Neural cell (in vitro differentiated cells): ENCODE results near the gene CXCL17. TPM values are rescaled to one million over a fixed set of nuclear protein-coding genes. Genes with fewer than 3 reads are reported as not detected.

Experiments
- H2AFZ ChIP-seq: fragments of 200-600, 300-800 bp; sonication (generic), shearing (Covaris generic); 2 replicates; pipeline ENCODE4 v1.6.0; 2014; ENCODE audit warnings: low read depth, mild to moderate bottlenecking, antibody characterized with exemption, low read length, moderate library complexity
- H3F3A ChIP-seq: fragments of 200-600 bp; shearing (Covaris generic); 2 replicates; pipeline ENCODE4 v1.6.1; 2016; ENCODE audit warnings: mild to moderate bottlenecking, moderate library complexity, mixed read lengths, antibody characterized with exemption, low read length; ENCODE audit not compliant: insufficient read depth, poor library complexity, severe bottlenecking
- H3K27ac ChIP-seq: fragments of 200-600, 300-800 bp; sonication (generic), shearing (Covaris generic); 2 replicates; pipeline ENCODE4 v1.5.1; 2014; ENCODE audit warnings: mild to moderate bottlenecking, low read length, moderate library complexity
- H3K27me3 ChIP-seq: fragments of 300-800, 200-600 bp; sonication (generic), shearing (Covaris generic); 2 replicates; pipeline ENCODE4 v1.6.0; 2014; ENCODE audit warnings: mild to moderate bottlenecking, low read depth, low read length, moderate library complexity; ENCODE audit not compliant: insufficient read depth
- H3K36me3 ChIP-seq: fragments of 300-800, 200-600 bp; sonication (generic), shearing (Covaris generic); 2 replicates; pipeline ENCODE4 v1.5.1; 2014; ENCODE audit warnings: mild to moderate bottlenecking, antibody characterized with exemption, low read length, moderate library complexity; ENCODE audit not compliant: insufficient read depth
- H3K4me2 ChIP-seq: fragments of 300-800, 200-600 bp; sonication (generic), shearing (Covaris generic); 2 replicates; pipeline ENCODE4 v1.6.0; 2014; ENCODE audit warnings: mild to moderate bottlenecking, low read length
- H3K4me3 ChIP-seq: fragments of 300-800, 200-600 bp; sonication (generic), shearing (Covaris generic); 2 replicates; pipeline ENCODE4 v1.5.1; 2014; ENCODE audit warnings: mild to moderate bottlenecking, low read length, moderate library complexity
- H3K79me2 ChIP-seq: fragments of 200-600 bp; shearing (Covaris generic); replicated peaks from 2 replicates; pipeline ENCODE4 v1.6.0; 2014; ENCODE audit warnings: mild to moderate bottlenecking, low read length, moderate library complexity; ENCODE audit not compliant: insufficient read depth
- H3K9ac ChIP-seq: fragments of 300-800, 200-600 bp; sonication (generic), shearing (Covaris generic); 2 replicates; pipeline ENCODE4 v1.6.1; 2016; ENCODE audit warnings: mild to moderate bottlenecking, low read length, mixed read lengths
- H3K9me2 ChIP-seq: fragments of 200-600 bp; shearing (Covaris generic); 2 replicates; pipeline ENCODE4 v1.6.1; 2016; ENCODE audit warnings: mild to moderate bottlenecking, low read length, mixed read lengths; ENCODE audit not compliant: insufficient read depth
- H3K9me3 ChIP-seq: fragments of 200-600, 300-800 bp; sonication (generic), shearing (Covaris generic); 2 replicates; pipeline ENCODE4 v1.6.1; 2016; ENCODE audit warnings: mild to moderate bottlenecking, mixed run types, low read length, moderate library complexity, mixed read lengths
- H4K20me1 ChIP-seq: fragments of 200-600 bp; shearing (Covaris generic); 2 replicates; pipeline ENCODE4 v1.6.1; 2016; ENCODE audit warnings: mild to moderate bottlenecking, mixed run types; ENCODE audit not compliant: insufficient read depth
- EP300 ChIP-seq: fragments of 450-650 bp; conservative IDR thresholded peaks from 2 replicates; pipeline ENCODE4 v1.6.1; 2014; ENCODE audit warnings: antibody characterized with exemption, mild to moderate bottlenecking, moderate library complexity; ENCODE audit not compliant: poor library complexity, severe bottlenecking
- EZH2 ChIP-seq: fragments of 200-600, 300-800 bp; shearing (Covaris generic), sonication (generic); IDR thresholded peaks from 2 replicates; pipeline ENCODE4 v1.6.1; 2014; ENCODE audit warnings: antibody characterized with exemption, low read length, borderline replicate concordance, mild to moderate bottlenecking; ENCODE audit not compliant: insufficient read depth, poor library complexity, severe bottlenecking
- MXI1 ChIP-seq: fragments of 450-650 bp; conservative IDR thresholded peaks from 2 replicates; pipeline ENCODE4 v1.6.1; 2014; ENCODE audit warnings: antibody characterized with exemption, mild to moderate bottlenecking; ENCODE audit not compliant: poor library complexity, severe bottlenecking
- POLR2AphosphoS5 ChIP-seq: IDR thresholded peaks from 2 replicates; pipeline ENCODE4 v1.6.1; 2012
- RAD21 ChIP-seq: fragments of 450-650 bp; conservative IDR thresholded peaks from 2 replicates; pipeline ENCODE4 v1.6.1; 2014; ENCODE audit warnings: antibody characterized with exemption, mild to moderate bottlenecking, moderate library complexity
- SMC3 ChIP-seq: fragments of 450-650 bp; conservative IDR thresholded peaks from 2 replicates; pipeline ENCODE4 v1.6.1; 2014; ENCODE audit warnings: antibody characterized with exemption, mild to moderate bottlenecking, moderate library complexity; ENCODE audit not compliant: poor library complexity
- TAF1 ChIP-seq: IDR thresholded peaks from 2 replicates; pipeline ENCODE4 v1.6.1; 2012; ENCODE audit warnings: low read depth
- polyA plus RNA-seq: library from polyadenylated mRNA; depleted of rRNA; stranded (reverse); fragments of >200 nt; gene quantifications from 2 replicates; pipeline ENCODE4 v1.2.3, GENCODE V29; 2014
- TF ChIP-seq, protein P1 (sequence below): IDR thresholded peaks from 2 replicates; pipeline ENCODE4 v1.6.1; 2012; ENCODE audit warnings: borderline replicate concordance
- TF ChIP-seq, protein P2 (sequence below): fragments of 450-650 bp; IDR thresholded peaks from 2 replicates; pipeline ENCODE4 v1.5.1; 2014; ENCODE audit warnings: antibody characterized with exemption, mild to moderate bottlenecking, moderate library complexity; ENCODE audit not compliant: poor library complexity, severe bottlenecking

CXCL17 gene
- polyA plus RNA-seq, 1 donor from 2014 or later: not detected

DNA sequence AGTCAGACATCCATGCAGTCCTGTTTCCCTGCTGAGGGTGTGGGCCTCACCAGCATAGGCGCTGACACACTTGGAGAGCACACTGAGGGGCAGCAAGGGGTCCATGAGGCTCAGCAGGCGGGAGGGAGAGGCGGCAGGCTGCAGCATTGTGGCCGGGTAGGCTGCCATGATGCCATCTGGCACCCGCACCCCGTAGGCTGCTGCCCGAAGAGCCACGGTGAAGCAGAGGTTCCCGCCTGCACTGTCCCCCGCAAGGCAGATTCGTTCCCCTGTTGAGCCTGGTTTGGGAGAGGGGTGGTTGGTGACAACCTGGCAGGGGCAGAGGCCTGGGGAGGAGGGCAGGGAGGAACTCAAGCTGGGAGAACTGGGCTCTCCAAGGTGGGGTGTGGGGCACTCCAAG lies 36.6 kb downstream of the CXCL17 start:
- Histone ChIP-seq H3K36me3 (no peaks in the 10 kb centered on the region), H3F3A (no peaks in the 10 kb centered on the region), H3K79me2 (no peaks in the 10 kb centered on the region), H3K9ac (no peak overlapping the region), H3K4me2 (no peak overlapping the region), H3K27me3 (no peaks in the 10 kb centered on the region), H3K27ac (no peak overlapping the region), H4K20me1 (no peaks in the 10 kb centered on the region), H3K9me2 (no peaks in the 10 kb centered on the region), H2AFZ (no peak overlapping the region), H3K9me3 (no peaks in the 10 kb centered on the region), H3K4me3 (no peak overlapping the region)
- TF ChIP-seq, protein P1, sequence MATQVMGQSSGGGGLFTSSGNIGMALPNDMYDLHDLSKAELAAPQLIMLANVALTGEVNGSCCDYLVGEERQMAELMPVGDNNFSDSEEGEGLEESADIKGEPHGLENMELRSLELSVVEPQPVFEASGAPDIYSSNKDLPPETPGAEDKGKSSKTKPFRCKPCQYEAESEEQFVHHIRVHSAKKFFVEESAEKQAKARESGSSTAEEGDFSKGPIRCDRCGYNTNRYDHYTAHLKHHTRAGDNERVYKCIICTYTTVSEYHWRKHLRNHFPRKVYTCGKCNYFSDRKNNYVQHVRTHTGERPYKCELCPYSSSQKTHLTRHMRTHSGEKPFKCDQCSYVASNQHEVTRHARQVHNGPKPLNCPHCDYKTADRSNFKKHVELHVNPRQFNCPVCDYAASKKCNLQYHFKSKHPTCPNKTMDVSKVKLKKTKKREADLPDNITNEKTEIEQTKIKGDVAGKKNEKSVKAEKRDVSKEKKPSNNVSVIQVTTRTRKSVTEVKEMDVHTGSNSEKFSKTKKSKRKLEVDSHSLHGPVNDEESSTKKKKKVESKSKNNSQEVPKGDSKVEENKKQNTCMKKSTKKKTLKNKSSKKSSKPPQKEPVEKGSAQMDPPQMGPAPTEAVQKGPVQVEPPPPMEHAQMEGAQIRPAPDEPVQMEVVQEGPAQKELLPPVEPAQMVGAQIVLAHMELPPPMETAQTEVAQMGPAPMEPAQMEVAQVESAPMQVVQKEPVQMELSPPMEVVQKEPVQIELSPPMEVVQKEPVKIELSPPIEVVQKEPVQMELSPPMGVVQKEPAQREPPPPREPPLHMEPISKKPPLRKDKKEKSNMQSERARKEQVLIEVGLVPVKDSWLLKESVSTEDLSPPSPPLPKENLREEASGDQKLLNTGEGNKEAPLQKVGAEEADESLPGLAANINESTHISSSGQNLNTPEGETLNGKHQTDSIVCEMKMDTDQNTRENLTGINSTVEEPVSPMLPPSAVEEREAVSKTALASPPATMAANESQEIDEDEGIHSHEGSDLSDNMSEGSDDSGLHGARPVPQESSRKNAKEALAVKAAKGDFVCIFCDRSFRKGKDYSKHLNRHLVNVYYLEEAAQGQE: no peak
- no peak for TF ChIP-seq RAD21
- TF ChIP-seq SMC3: no peak
- no peak for TF ChIP-seq EZH2
- no peak for TF ChIP-seq POLR2AphosphoS5
- TF ChIP-seq MXI1: no peak
- TF ChIP-seq, protein P2, sequence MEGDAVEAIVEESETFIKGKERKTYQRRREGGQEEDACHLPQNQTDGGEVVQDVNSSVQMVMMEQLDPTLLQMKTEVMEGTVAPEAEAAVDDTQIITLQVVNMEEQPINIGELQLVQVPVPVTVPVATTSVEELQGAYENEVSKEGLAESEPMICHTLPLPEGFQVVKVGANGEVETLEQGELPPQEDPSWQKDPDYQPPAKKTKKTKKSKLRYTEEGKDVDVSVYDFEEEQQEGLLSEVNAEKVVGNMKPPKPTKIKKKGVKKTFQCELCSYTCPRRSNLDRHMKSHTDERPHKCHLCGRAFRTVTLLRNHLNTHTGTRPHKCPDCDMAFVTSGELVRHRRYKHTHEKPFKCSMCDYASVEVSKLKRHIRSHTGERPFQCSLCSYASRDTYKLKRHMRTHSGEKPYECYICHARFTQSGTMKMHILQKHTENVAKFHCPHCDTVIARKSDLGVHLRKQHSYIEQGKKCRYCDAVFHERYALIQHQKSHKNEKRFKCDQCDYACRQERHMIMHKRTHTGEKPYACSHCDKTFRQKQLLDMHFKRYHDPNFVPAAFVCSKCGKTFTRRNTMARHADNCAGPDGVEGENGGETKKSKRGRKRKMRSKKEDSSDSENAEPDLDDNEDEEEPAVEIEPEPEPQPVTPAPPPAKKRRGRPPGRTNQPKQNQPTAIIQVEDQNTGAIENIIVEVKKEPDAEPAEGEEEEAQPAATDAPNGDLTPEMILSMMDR: no peak
- no peak for TF ChIP-seq TAF1
- no peak for TF ChIP-seq EP300

GRCh38 chr19:42403586-42403985 lies 39.2 kb downstream of the CXCL17 start:
- no peak for TF ChIP-seq EP300
- no peak for TF ChIP-seq RAD21
- TF ChIP-seq SMC3: no peak
- no peak for TF ChIP-seq POLR2AphosphoS5
- TF ChIP-seq TAF1: no peak
- TF ChIP-seq, protein P2: no peak
- TF ChIP-seq EZH2: no peak
- TF ChIP-seq MXI1: no peak
- TF ChIP-seq, protein P1: no peak
- Histone ChIP-seq H3K36me3 (no peaks in the 10 kb centered on the region), H3K4me3 (no peak overlapping the region), H4K20me1 (no peaks in the 10 kb centered on the region), H3K9me2 (no peaks in the 10 kb centered on the region), H3K79me2 (no peaks in the 10 kb centered on the region), H3K4me2 (no peak overlapping the region), H3K27me3 (no peaks in the 10 kb centered on the region), H3K27ac (no peak overlapping the region), H3K9ac (no peak overlapping the region), H3F3A (no peaks in the 10 kb centered on the region), H2AFZ (no peak overlapping the region), H3K9me3 (no peaks in the 10 kb centered on the region)
